B cell (primary cell): ENCODE results near the gene CABLES1. TPM values are rescaled to one million over a fixed set of nuclear protein-coding genes. Genes with fewer than 3 reads are reported as not detected.

Experiments used
- ATAC-seq: fragments of 200-7000 bp; cut with Tn5 transposase; one replicate; pipeline ENCODE4 v1.10.0; 2021; ENCODE audit warnings: low read depth, mild to moderate bottlenecking, moderate number of reproducible peaks, moderate library complexity
- CTCF ChIA-PET: fragments of 350-600 bp; sonication (Branson Sonifier 250); formaldehyde crosslinking; loops from one replicate; lab custom pipeline; 2021; ENCODE audit warnings: antibody characterized with exemption, inconsistent platforms; lab: Charles Lee
- POLR2A ChIA-PET: fragments of 350-600 bp; sonication (Branson Sonifier 250); formaldehyde crosslinking; loops from one replicate; lab custom pipeline; 2021; ENCODE audit warnings: antibody characterized with exemption; lab: Charles Lee
- DNase-seq: peaks from one replicate; pipeline ENCODE4 v3.0.0; 2013
- H2AFZ ChIP-seq: 2 replicates; pipeline ENCODE4 v1.6.1; 2012; ENCODE audit warnings: mild to moderate bottlenecking, low read depth, low read length; ENCODE audit not compliant: insufficient read depth, poor library complexity, severe bottlenecking
- H3K27ac ChIP-seq, 2 donors: 1 replicate in 1 of 2; 2 replicates in 1 of 2; pipeline ENCODE4 v1.5.1; 2012 to 2013; ENCODE audit warnings: low read length in 2 of 2, mild to moderate bottlenecking in 2 of 2, moderate library complexity in 1 of 2
- H3K27me3 ChIP-seq, 4 experiments: fragments of 200-600 bp in 1 of 4; sonication (generic) in 1 of 4; replicated peaks in 1 of 4; 1 replicate in 2 of 4; 2 replicates in 2 of 4; pipeline versions ENCODE4 v1.6.1 to v1.7.0; 2013 to 2016; ENCODE audit warnings: low read length in 3 of 4, mild to moderate bottlenecking in 2 of 4, mixed read lengths in 1 of 4, moderate library complexity in 1 of 4; ENCODE audit not compliant: insufficient read depth in 4 of 4, control insufficient read depth in 3 of 4; ENCODE audit errors: control extremely low read depth in 1 of 4
- H3K36me3 ChIP-seq, 2 experiments: replicated peaks in 1 of 2; 1 replicate in 1 of 2; 2 replicates in 1 of 2; pipeline versions ENCODE4 v1.6.1 to v1.7.1; 2013; ENCODE audit warnings: low read length in 1 of 2; ENCODE audit not compliant: insufficient read depth in 2 of 2, control insufficient read depth in 1 of 2; ENCODE audit errors: control extremely low read depth in 1 of 2, extremely low read depth in 1 of 2
- H3K4me1 ChIP-seq, 2 donors: fragments of 200-600 bp in 1 of 2; sonication (generic) in 1 of 2; 1 replicate in 1 of 2; 2 replicates in 1 of 2; pipeline versions ENCODE4 v1.5.1 to v1.6.1; 2013 to 2017; ENCODE audit warnings: low read length in 2 of 2; ENCODE audit not compliant: control insufficient read depth in 2 of 2, insufficient read depth in 2 of 2
- H3K4me2 ChIP-seq: replicated peaks from 2 replicates; pipeline ENCODE3; 2012; ENCODE audit warnings: mild to moderate bottlenecking, low read depth, low read length; ENCODE audit not compliant: poor library complexity, severe bottlenecking
- H3K4me3 ChIP-seq, 5 experiments: fragments of 200-600 bp in 1 of 5; sonication (generic) in 1 of 5; 1 replicate in 3 of 5; 2 replicates in 2 of 5; pipeline versions ENCODE4 v1.5.1 to v1.7.0; 2011 to 2016; ENCODE audit warnings: low read length in 4 of 5, mild to moderate bottlenecking in 4 of 5, low read depth in 2 of 5, control low read depth in 1 of 5, moderate library complexity in 1 of 5; ENCODE audit not compliant: insufficient read depth in 1 of 5; ENCODE audit errors: control extremely low read depth in 1 of 5, extremely low read depth in 1 of 5
- H3K79me2 ChIP-seq: fragments of 200-600 bp; sonication (generic); one replicate; pipeline ENCODE4 v1.6.0; 2016; ENCODE audit warnings: low read length; ENCODE audit not compliant: control insufficient read depth, insufficient read depth
- H3K9ac ChIP-seq: fragments of 200-600 bp; sonication (generic); 2 replicates; pipeline ENCODE4 v1.6.1; 2017; ENCODE audit warnings: mild to moderate bottlenecking, low read length, moderate library complexity
- H3K9me3 ChIP-seq, 3 donors: one replicate each; pipeline versions ENCODE4 v1.6.1 to v1.7.1; 2013; ENCODE audit warnings: low read length in 2 of 3; ENCODE audit not compliant: control insufficient read depth in 2 of 3, insufficient read depth in 1 of 3; ENCODE audit errors: control extremely low read depth in 1 of 3
- H4K20me1 ChIP-seq: 2 replicates; pipeline ENCODE4 v1.6.0; 2012; ENCODE audit warnings: mild to moderate bottlenecking, low read length; ENCODE audit not compliant: insufficient read depth, control insufficient read depth, poor library complexity, severe bottlenecking
- H3K27ac Mint-ChIP-seq: one replicate; pipeline ENCODE4 v1.8.0; 2021; ENCODE audit warnings: mixed read lengths
- H3K27me3 Mint-ChIP-seq: one replicate; pipeline ENCODE4 v1.8.0; 2021; ENCODE audit warnings: mixed read lengths
- H3K4me1 Mint-ChIP-seq: one replicate; pipeline ENCODE4 v1.8.0; 2021; ENCODE audit warnings: mixed read lengths
- H3K4me3 Mint-ChIP-seq: one replicate; pipeline ENCODE4 v1.8.0; 2021; ENCODE audit warnings: mixed read lengths
- H3K9me3 Mint-ChIP-seq: one replicate; pipeline ENCODE4 v1.8.0; 2022; ENCODE audit warnings: mixed read lengths; ENCODE audit not compliant: insufficient read depth
- EZH2 ChIP-seq: IDR thresholded peaks from 2 replicates; pipeline ENCODE4 v1.6.1; 2012; ENCODE audit warnings: borderline replicate concordance, low read depth, mild to moderate bottlenecking, moderate library complexity, low read length; ENCODE audit not compliant: insufficient read depth, poor library complexity, severe bottlenecking
- WGBS: methylation state at CpG from one replicate; pipeline ENCODE4 v1.1.5; 2013; ENCODE audit warnings: missing lambda C conversion rate; ENCODE audit not compliant: insufficient coverage; 5-methylcytosine and 5-hydroxymethylcytosine counted together
- intact Hi-C: fragments of 100-400 bp; cut with micrococcal nuclease; formaldehyde crosslinking; loops from one replicate; pipeline ENCODE4 v1.10.0; 2022
- polyA plus RNA-seq: library from polyadenylated mRNA; depleted of rRNA; stranded (reverse); fragments of >200 nt; gene quantifications from 2 replicates; pipeline ENCODE4 v1.2.3, GENCODE V29; 2012
- total RNA-seq, 2 donors: library from RNA; stranded (reverse); fragments of 120-200 nt in 1 of 2; gene quantifications; 1 replicate in 1 of 2; 2 replicates in 1 of 2; pipeline versions ENCODE4 v1.2.3 to v1.2.4, GENCODE V29; 2013 to 2022
- TF ChIP-seq, protein P1 (sequence below): fragments of 200-600 bp; IDR thresholded peaks from one replicate; pipeline ENCODE4 v1.8.0; 2022; ENCODE audit warnings: antibody characterized with exemption, mild to moderate bottlenecking

The CABLES1 gene
- total and polyA plus RNA-seq, 2 donors (not counting 1 experiment from before 2014, with no cell fraction given): 0.30 to 56.3 TPM

DNA sequence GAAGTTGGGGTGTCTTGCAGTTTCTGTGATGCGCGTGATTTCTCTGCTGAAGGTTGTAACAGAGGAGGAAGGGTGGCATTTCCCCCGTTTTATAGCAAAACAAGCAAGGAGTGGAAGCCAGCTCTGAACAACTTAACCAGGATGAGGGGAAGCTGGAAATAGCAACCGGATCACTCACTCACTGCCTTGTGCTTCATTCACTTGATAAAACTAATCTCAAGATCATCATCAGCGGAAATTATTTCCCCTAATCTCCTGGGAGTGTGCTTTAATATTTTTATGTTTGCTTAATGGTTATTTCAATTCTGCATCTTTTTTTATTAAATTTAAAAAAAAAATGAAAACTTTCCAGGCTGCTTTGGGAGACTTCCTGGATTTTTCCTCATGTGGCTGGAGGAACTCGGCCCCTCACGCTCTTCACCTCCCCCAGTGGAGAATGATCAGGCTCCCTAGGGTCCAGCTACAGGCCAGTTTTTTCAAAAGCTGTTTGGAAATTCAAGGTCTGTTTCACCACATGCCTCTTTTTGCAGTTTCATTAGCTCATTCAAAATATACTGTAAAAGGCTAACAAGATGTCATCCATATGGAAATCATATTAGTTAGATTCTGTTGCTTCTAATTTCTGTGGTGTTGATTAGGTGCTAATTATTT, 31.7 kb downstream of the CABLES1 start:
- Histone ChIP-seq H4K20me1 (no peaks in the 10 kb centered on the region), H3K4me2 (no peak overlapping the region), H3K27ac (no peak overlapping the region), H3K4me3 (no peak overlapping the region), H3K27me3 (no peaks in the 10 kb centered on the region), H3K4me1 (no peaks in the 10 kb centered on the region), H3K9ac (no peak overlapping the region), H3K9me3 (no peaks in the 10 kb centered on the region), H3K36me3 (no peaks in the 10 kb centered on the region), H3K79me2 (no peaks in the 10 kb centered on the region), H2AFZ (no peak overlapping the region)
- TF ChIP-seq EZH2: no peak
- TF ChIP-seq, protein P1, sequence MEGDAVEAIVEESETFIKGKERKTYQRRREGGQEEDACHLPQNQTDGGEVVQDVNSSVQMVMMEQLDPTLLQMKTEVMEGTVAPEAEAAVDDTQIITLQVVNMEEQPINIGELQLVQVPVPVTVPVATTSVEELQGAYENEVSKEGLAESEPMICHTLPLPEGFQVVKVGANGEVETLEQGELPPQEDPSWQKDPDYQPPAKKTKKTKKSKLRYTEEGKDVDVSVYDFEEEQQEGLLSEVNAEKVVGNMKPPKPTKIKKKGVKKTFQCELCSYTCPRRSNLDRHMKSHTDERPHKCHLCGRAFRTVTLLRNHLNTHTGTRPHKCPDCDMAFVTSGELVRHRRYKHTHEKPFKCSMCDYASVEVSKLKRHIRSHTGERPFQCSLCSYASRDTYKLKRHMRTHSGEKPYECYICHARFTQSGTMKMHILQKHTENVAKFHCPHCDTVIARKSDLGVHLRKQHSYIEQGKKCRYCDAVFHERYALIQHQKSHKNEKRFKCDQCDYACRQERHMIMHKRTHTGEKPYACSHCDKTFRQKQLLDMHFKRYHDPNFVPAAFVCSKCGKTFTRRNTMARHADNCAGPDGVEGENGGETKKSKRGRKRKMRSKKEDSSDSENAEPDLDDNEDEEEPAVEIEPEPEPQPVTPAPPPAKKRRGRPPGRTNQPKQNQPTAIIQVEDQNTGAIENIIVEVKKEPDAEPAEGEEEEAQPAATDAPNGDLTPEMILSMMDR: no peak
- DNase-seq (no peak), ATAC-seq (no peak)
- Mint-ChIP-seq H3K4me3 (no peak overlapping the region), H3K27me3 (peaks cover 16% of the 10 kb centered on the region), H3K4me1 (no peaks in the 10 kb centered on the region), H3K27ac (no peak overlapping the region), H3K9me3 (no peaks in the 10 kb centered on the region)
- ChIA-PET POLR2A (no interaction called here), CTCF (no interaction called here)
- intact Hi-C loops: no loop called here
- WGBS: 95% methylated on average over 5 of the region's 7 CpGs

DNA sequence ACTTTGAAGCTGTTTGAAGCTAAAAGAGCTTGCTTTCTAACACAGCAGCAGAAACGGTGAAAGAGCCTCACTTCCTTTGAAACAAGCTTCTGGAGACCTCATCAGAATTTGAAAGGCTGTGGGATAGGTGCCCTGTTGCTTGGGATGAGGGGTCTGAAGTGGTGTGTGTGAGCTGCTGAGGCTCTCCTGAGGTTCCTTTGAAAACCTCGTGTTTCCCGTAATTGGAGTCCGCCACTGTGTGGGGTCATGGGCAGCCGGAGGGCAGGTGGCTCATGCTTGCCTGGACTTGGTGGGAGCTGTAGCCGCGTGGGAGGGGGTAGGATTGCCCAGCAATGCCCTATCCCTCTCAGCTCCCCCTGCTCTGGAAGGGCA, 34.4 kb downstream of the CABLES1 start:
- H3K4me3 ChIP-seq: no peak overlapping the region
- H3K4me1 ChIP-seq: no peaks in the 10 kb centered on the region
- H2AFZ ChIP-seq: no peak overlapping the region
- TF ChIP-seq, protein P1: no peak
- no peak for TF ChIP-seq EZH2
- Mint-ChIP-seq H3K27me3 (peaks cover 6% of the 10 kb centered on the region), H3K4me3 (no peak overlapping the region), H3K27ac (no peak overlapping the region), H3K9me3 (no peaks in the 10 kb centered on the region), H3K4me1 (no peaks in the 10 kb centered on the region)
- H3K9me3 ChIP-seq: no peaks in the 10 kb centered on the region
- no peak for DNase-seq
- H3K4me2 ChIP-seq: no peak overlapping the region
- ChIA-PET CTCF (no interaction called here), POLR2A (interaction anchor here (0.5 kb wide), 1 partner anchor 127 kb away, joined by 3 read pairs; no protein-coding TSS in a partner anchor)
- ATAC-seq: no peak
- intact Hi-C loops: no loop called here
- H3K9ac ChIP-seq: no peak overlapping the region
- H3K36me3 ChIP-seq: no peaks in the 10 kb centered on the region
- H3K79me2 ChIP-seq: no peaks in the 10 kb centered on the region
- H4K20me1 ChIP-seq: no peaks in the 10 kb centered on the region
- no peaks in the 10 kb centered on the region for H3K27me3 ChIP-seq
- H3K27ac ChIP-seq: no peak overlapping the region
- 96% methylated on average over 4 of the region's 7 CpGs for WGBS
